ENCODE data around the gene RAB35. TPM values are rescaled to one million over a fixed set of nuclear protein-coding genes. Genes with fewer than 3 reads are reported as not detected.

The RAB35 gene
- polyA plus RNA-seq, 1 of the 3 experiments (the other 2 are of a cell fraction) = 41.8 TPM

DNA sequence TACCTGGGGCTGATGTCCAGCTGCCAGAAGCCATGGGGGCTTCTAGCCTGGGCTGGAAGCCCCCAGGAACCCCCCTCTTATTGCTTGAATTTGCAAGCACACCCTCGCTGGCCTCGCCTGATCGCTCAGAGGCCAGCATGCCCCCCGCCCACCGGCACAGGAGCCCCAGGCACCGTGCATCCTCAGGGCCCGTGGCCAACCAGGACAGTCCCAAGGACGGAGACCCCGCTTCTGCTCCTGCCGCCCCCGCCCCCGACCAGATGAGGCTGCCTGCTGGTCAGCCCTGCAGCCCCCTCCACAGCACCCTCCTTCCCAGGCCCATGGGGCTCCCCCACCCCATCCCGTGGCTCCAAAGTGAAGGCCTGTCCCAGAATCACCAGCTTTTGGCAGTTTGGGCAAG is 21.2 kb downstream of the RAB35 start:
- H3K9me2 ChIP-seq = no peaks in the 10 kb centered on the region
- H3K9ac ChIP-seq = no peak overlapping the region

More for the DNA sequence above, 21.2 kb downstream of the RAB35 start:
- no peaks in the 10 kb centered on the region for H3K9me3 ChIP-seq
- no peaks in the 10 kb centered on the region for H3K27me3 ChIP-seq (ENCODE audit: insufficient read depth)
- peaks cover 0 to 48% of the 10 kb centered on the region in 2 experiments for H3K36me3 ChIP-seq (replicated peaks in 1 of 2; ENCODE audit: control insufficient read depth in 1 of 2, insufficient read depth in 2 of 2, low read length in 1 of 2)
- H2AFZ ChIP-seq (ENCODE audit: low read depth) = no peak overlapping the region
- TF ChIP-seq, protein P1, sequence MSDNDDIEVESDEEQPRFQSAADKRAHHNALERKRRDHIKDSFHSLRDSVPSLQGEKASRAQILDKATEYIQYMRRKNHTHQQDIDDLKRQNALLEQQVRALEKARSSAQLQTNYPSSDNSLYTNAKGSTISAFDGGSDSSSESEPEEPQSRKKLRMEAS (IDR thresholded peaks at IDR 0.05; ENCODE audit: low read depth) = no peak
- TF ChIP-seq REST (IDR thresholded peaks at IDR 0.05; ENCODE audit: low read depth, low read length) = no peak
- TF ChIP-seq POLR2AphosphoS5 (IDR thresholded peaks at IDR 0.05; ENCODE audit: low read depth, low read length) = no peak
- no peak for TF ChIP-seq NRF1 (IDR thresholded peaks at IDR 0.05; ENCODE audit: low read depth, low read length)
- TF ChIP-seq, protein P2, sequence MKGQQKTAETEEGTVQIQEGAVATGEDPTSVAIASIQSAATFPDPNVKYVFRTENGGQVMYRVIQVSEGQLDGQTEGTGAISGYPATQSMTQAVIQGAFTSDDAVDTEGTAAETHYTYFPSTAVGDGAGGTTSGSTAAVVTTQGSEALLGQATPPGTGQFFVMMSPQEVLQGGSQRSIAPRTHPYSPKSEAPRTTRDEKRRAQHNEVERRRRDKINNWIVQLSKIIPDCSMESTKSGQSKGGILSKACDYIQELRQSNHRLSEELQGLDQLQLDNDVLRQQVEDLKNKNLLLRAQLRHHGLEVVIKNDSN (IDR thresholded peaks at IDR 0.05; ENCODE audit: borderline replicate concordance, low read depth) = no peak
- TF ChIP-seq, protein P3, sequence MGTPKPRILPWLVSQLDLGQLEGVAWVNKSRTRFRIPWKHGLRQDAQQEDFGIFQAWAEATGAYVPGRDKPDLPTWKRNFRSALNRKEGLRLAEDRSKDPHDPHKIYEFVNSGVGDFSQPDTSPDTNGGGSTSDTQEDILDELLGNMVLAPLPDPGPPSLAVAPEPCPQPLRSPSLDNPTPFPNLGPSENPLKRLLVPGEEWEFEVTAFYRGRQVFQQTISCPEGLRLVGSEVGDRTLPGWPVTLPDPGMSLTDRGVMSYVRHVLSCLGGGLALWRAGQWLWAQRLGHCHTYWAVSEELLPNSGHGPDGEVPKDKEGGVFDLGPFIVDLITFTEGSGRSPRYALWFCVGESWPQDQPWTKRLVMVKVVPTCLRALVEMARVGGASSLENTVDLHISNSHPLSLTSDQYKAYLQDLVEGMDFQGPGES (IDR thresholded peaks at IDR 0.05; ENCODE audit: low read depth, low read length) = no peak
- no peak for TF ChIP-seq USF2 (IDR thresholded peaks at IDR 0.05; ENCODE audit: borderline replicate concordance, low read depth, low read length)
- no peak for TF ChIP-seq RFX5 (IDR thresholded peaks at IDR 0.05; ENCODE audit: low read length)
- no peak for TF ChIP-seq GATA2 (CRISPR knock-in tag; IDR thresholded peaks at IDR 0.05)
- ChIA-PET POLR2A (no interaction called here), CTCF (interaction anchor here (2.3 kb wide), 1 partner anchor 15 kb away, joined by 7 read pairs; no protein-coding TSS in a partner anchor)
- peaks cover 15% of the 10 kb centered on the region for H4K20me1 ChIP-seq (ENCODE audit: insufficient read depth)
- no peaks in the 10 kb centered on the region for H3F3A ChIP-seq (replicated peaks; ENCODE audit: insufficient read depth)
- H3K79me2 ChIP-seq (ENCODE audit: insufficient read depth) = peaks cover 19% of the 10 kb centered on the region
- peak overlapping the region in 1 of 2 experiments; percentile 96; a peak in 2 of 4 replicates for H3K27ac ChIP-seq (ENCODE audit: low read depth in 2 of 2, low read length in 1 of 2)
- no peak overlapping the region for H3K4me2 ChIP-seq
- WGBS (ENCODE audit: low lambda C conversion rate) = 97% methylated on average over 4 of the region's 13 CpGs
- no peak overlapping the region for H3K4me3 ChIP-seq (ENCODE audit: low read depth in 2 of 2, low read length in 1 of 2)
- H3K4me1 ChIP-seq (ENCODE audit: control insufficient read depth in 1 of 2, insufficient read depth in 2 of 2, low read depth in 1 of 2, low read length in 1 of 2) = peaks cover 0 to 57% of the 10 kb centered on the region in 2 experiments; a peak in 1 of 4 replicates
- DNase-seq = no peak

Measured in SK-N-SH (cell line).